Measurements from ENCODE around the gene ZFYVE28. TPM values are rescaled to one million over a fixed set of nuclear protein-coding genes. Genes with fewer than 3 reads are reported as not detected.

Gene ZFYVE28
- total RNA-seq, 6 donors from 2014 or later, result 10.8 to 51.3 (median 15.2) TPM

GRCh38 chr4:2251073-2251794 lies 167.2 kb downstream of the ZFYVE28 start:
- Histone ChIP-seq H3K27me3 (no peaks in the 10 kb centered on the region), H3K4me1 (peaks cover 29 to 63% (median 34%) of the 10 kb centered on the region in 4 donors), H3K27ac (peak overlapping the region in 2 of 4 donors; percentile 97 to 98), H3K36me3 (peaks cover 18 to 81% (median 75%) of the 10 kb centered on the region in 4 donors), H3K4me3 (no peak overlapping the region), H3K9me3 (no peaks in the 10 kb centered on the region)
- 94 to 95% methylated on average over 8 to 21 of the region's 25 CpGs for WGBS, 2 donors
- ATAC-seq (ENCODE audit: low FRiP score in 2 of 2) (no peak), DNase-seq (peak; percentile 19 to 70)
- no peak for TF ChIP-seq POLR2A (IDR thresholded peaks at IDR 0.05)

- no peak for ATAC-seq (ENCODE audit: low FRiP score in 2 of 2)
- Histone ChIP-seq H3K4me1 (peaks cover 27 to 62% (median 32%) of the 10 kb centered on the region in 4 donors), H3K4me3 (no peak overlapping the region), H3K27me3 (no peaks in the 10 kb centered on the region), H3K27ac (peak overlapping the region in 2 of 4 donors; percentile 17 to 68), H3K9me3 (no peaks in the 10 kb centered on the region), H3K36me3 (peaks cover 18 to 81% (median 75%) of the 10 kb centered on the region in 4 donors)
- DNase-seq, result peak; percentile 17 to 76
- 90 to 91% methylated on average over 14 to 30 of the region's 30 CpGs for WGBS, 2 donors
- TF ChIP-seq POLR2A (IDR thresholded peaks at IDR 0.05) (no peak), EP300 (IDR thresholded peaks at IDR 0.05) (no peak), POLR2AphosphoS5 (IDR thresholded peaks at IDR 0.05) (no peak), CTCF (IDR thresholded peaks at IDR 0.05) (no peak)
These were observed 167.9 kb downstream of the ZFYVE28 start for GRCh38 chr4:2250357-2251072.

- H3K27ac ChIP-seq, result peak overlapping the region in 2 of 4 donors; percentile 67 to 68
- H3K4me1 ChIP-seq, result peaks cover 27 to 62% (median 32%) of the 10 kb centered on the region in 4 donors
- TF ChIP-seq POLR2A (IDR thresholded peaks at IDR 0.05), result no peak
- peaks cover 18 to 74% (median 70%) of the 10 kb centered on the region in 4 donors for H3K36me3 ChIP-seq
- no peak for ATAC-seq (ENCODE audit: low FRiP score in 2 of 2)
- 88 to 89% methylated on average over 25 of the region's 26 CpGs for WGBS, 2 donors
- peak; percentile 19 to 57 for DNase-seq
- H3K4me3 ChIP-seq, result no peak overlapping the region
- H3K9me3 ChIP-seq, result no peaks in the 10 kb centered on the region
- no peaks in the 10 kb centered on the region for H3K27me3 ChIP-seq
These were observed 168.7 kb downstream of the ZFYVE28 start for GRCh38 chr4:2249526-2250356.

GRCh38 chr4:2248821-2249261 lies 169.6 kb downstream of the ZFYVE28 start:
- TF ChIP-seq POLR2A (IDR thresholded peaks at IDR 0.05), result no peak
- no peak for TF ChIP-seq CTCF (IDR thresholded peaks at IDR 0.05)
- TF ChIP-seq POLR2AphosphoS5 (IDR thresholded peaks at IDR 0.05), result no peak
- TF ChIP-seq EP300 (IDR thresholded peaks at IDR 0.05), result no peak
- no peak for ATAC-seq (ENCODE audit: low FRiP score in 2 of 2)
- Histone ChIP-seq H3K27ac (peak overlapping the region in 2 of 4 donors; percentile 67 to 68), H3K4me3 (no peak overlapping the region), H3K36me3 (peaks cover 18 to 66% (median 62%) of the 10 kb centered on the region in 4 donors), H3K9me3 (no peaks in the 10 kb centered on the region), H3K4me1 (peaks cover 27 to 58% (median 32%) of the 10 kb centered on the region in 4 donors), H3K27me3 (no peaks in the 10 kb centered on the region)
- WGBS, 2 donors, result 63 to 65% methylated on average over 1 to 6 of the region's 10 CpGs
- peak; percentile 20 to 67 for DNase-seq

GRCh38 chr4:2248044-2248780 lies 170.2 kb downstream of the ZFYVE28 start:
- ATAC-seq (ENCODE audit: low FRiP score in 2 of 2) (no peak), DNase-seq (peak in 1 of 2 donors; percentile 61)
- Histone ChIP-seq H3K4me1 (peaks cover 28 to 58% (median 30%) of the 10 kb centered on the region in 4 donors), H3K9me3 (no peaks in the 10 kb centered on the region), H3K27me3 (no peaks in the 10 kb centered on the region), H3K36me3 (peaks cover 18 to 60% (median 55%) of the 10 kb centered on the region in 4 donors), H3K27ac (peak overlapping the region in 2 of 4 donors; percentile 67 to 68), H3K4me3 (no peak overlapping the region)
- 88 to 89% methylated on average over 18 to 19 of the region's 21 CpGs for WGBS, 2 donors
- TF ChIP-seq EP300 (IDR thresholded peaks at IDR 0.05) (no peak), CTCF (IDR thresholded peaks at IDR 0.05) (no peak), POLR2AphosphoS5 (IDR thresholded peaks at IDR 0.05) (no peak), POLR2A (IDR thresholded peaks at IDR 0.05) (no peak)
